ENCODE data around the gene PHKA2. TPM values are rescaled to one million over a fixed set of nuclear protein-coding genes. Genes with fewer than 3 reads are reported as not detected.
"Not testable (repeated sequence)": the region's sequence is repeated elsewhere in the genome, so short reads cannot be mapped to it uniquely, and the experiment has no call there.

Gene PHKA2
- total RNA-seq, result 10 to 100 TPM; 19.3 to 21.3 TPM

GRCh38 chrX:18983666-18984380, at the start of gene PHKA2:
TSS of gene PHKA2 (minus strand) at chrX:18984114. CDS start at chrX:18983932, 182 bp downstream.
- CTCF ChIA-PET, result no interaction called here
- DNase-seq, result no peak

GRCh38 chrX:19030805-19031204, 46.9 kb upstream of the PHKA2 start:
- ChIA-PET POLR2A (no interaction called here), CTCF (no interaction called here)
- Mint-ChIP-seq H3K27ac (no peak overlapping the region), H3K27me3 (no peaks in the 10 kb centered on the region), H3K4me3 (no peak overlapping the region), H3K9me3 (no peaks in the 10 kb centered on the region), H3K36me3 (ENCODE audit: low read depth) (no peaks in the 10 kb centered on the region), H3K4me1 (no peaks in the 10 kb centered on the region)
- DNase-seq, result no peak

More at GRCh38 chrX:18983666-18984380, at the start of gene PHKA2:
- H3K36me3 Mint-ChIP-seq (ENCODE audit: low read depth), result no peaks in the 10 kb centered on the region
- H3K9me3 Mint-ChIP-seq, result no peaks in the 10 kb centered on the region
- H3K27me3 Mint-ChIP-seq, result no peaks in the 10 kb centered on the region
- peak within 1 kb of the TSS; percentile 76 for H3K4me3 Mint-ChIP-seq
- H3K27ac Mint-ChIP-seq, result peak within 1 kb of the TSS; percentile 79
- POLR2A ChIA-PET, result no interaction called here
- peaks cover 24% of the 10 kb centered on the region for H3K4me1 Mint-ChIP-seq

DNA sequence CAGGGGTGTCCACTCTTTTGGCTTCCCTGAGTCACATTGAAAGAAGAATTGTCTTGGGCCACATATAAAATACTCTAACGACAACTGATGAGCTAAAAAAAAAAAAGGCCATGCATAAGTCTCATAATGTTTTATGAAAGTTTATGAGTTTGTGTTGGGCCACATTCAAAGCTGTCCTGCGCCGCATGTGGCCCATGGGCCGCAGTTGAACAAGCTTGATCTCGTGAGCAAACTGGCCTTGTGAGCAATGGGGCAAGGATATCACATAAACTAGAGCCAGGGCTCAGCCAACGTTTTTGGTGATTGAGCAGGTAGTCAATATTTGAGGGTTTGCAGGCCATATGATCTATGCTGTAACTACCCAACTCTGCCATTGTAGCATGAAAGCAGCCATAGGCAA, 44.6 kb upstream of the PHKA2 start:
- CTCF ChIA-PET, result interaction anchor here (0.9 kb wide), 1 partner anchor 23 kb away, joined by 3 read pairs; no protein-coding TSS in a partner anchor
- H3K4me3 Mint-ChIP-seq, result no peak overlapping the region
- no peaks in the 10 kb centered on the region for H3K4me1 Mint-ChIP-seq
- no peaks in the 10 kb centered on the region for H3K27me3 Mint-ChIP-seq
- H3K27ac Mint-ChIP-seq, result no peak overlapping the region
- POLR2A ChIA-PET, result no interaction called here
- DNase-seq, result no peak
- H3K36me3 Mint-ChIP-seq (ENCODE audit: low read depth), result no peaks in the 10 kb centered on the region
- no peaks in the 10 kb centered on the region for H3K9me3 Mint-ChIP-seq

DNA sequence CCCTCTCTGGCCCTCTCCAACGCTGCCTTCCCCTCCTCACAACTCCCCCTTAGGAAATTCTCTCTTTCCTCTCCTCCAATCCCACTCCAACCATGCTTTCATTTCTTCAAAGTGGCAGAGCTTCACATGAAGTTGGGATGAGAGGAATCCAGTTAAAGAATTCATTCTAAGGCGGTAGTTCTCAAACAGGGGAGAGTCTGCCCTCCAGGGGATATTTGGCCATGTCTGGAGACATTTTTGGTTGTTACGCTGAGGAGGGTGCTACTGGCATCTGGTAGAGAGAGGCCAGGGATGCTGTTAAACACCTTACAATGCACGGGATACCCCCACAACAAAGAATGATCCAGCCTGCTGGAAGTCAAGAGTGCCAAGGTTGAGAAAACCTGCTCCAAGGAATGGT, 40.5 kb upstream of the PHKA2 start:
- no peak overlapping the region for H3K4me3 Mint-ChIP-seq
- ChIA-PET CTCF (no interaction called here), POLR2A (no interaction called here)
- DNase-seq, result no peak
- no peaks in the 10 kb centered on the region for H3K36me3 Mint-ChIP-seq (ENCODE audit: low read depth)
- H3K9me3 Mint-ChIP-seq, result no peaks in the 10 kb centered on the region
- no peaks in the 10 kb centered on the region for H3K27me3 Mint-ChIP-seq
- H3K27ac Mint-ChIP-seq, result no peak overlapping the region
- H3K4me1 Mint-ChIP-seq, result no peaks in the 10 kb centered on the region

DNA sequence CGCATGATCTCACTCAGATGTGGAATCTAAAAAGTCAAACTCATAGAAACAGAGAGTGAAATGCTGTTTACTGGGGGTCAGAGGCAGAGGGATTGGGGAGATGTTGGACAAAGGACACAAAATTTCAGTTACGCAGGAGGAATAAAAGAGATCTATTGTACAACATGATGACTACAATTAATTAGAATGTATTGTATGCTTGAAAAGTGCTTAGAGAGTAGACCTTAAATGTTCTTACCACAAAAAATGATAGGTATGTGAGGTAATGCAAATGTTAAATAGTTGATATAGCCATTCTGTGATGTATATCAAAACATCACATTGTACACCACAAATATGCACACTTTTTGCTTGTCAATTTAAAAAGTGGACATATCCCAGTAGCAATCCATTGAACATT, 36.1 kb upstream of the PHKA2 start:
- DNase-seq, result no peak
- ChIA-PET CTCF (no interaction called here), POLR2A (no interaction called here)
- Mint-ChIP-seq H3K9me3 (no peaks in the 10 kb centered on the region), H3K27me3 (no peaks in the 10 kb centered on the region), H3K4me1 (no peaks in the 10 kb centered on the region), H3K36me3 (ENCODE audit: low read depth) (no peaks in the 10 kb centered on the region), H3K4me3 (no peak overlapping the region), H3K27ac (no peak overlapping the region)

- ChIA-PET POLR2A (no interaction called here), CTCF (no interaction called here)
- Mint-ChIP-seq H3K4me1 (no peaks in the 10 kb centered on the region), H3K4me3 (no peak overlapping the region), H3K27ac (no peak overlapping the region), H3K36me3 (ENCODE audit: low read depth) (no peaks in the 10 kb centered on the region), H3K27me3 (no peaks in the 10 kb centered on the region), H3K9me3 (no peaks in the 10 kb centered on the region)
- DNase-seq, result no peak
These were observed 33.4 kb upstream of the PHKA2 start for GRCh38 chrX:19017271-19017670.

GRCh38 chrX:19016614-19017013, 32.7 kb upstream of the PHKA2 start:
- H3K9me3 Mint-ChIP-seq; H3K27me3 Mint-ChIP-seq; H3K27ac Mint-ChIP-seq; POLR2A ChIA-PET; H3K4me3 Mint-ChIP-seq; H3K4me1 Mint-ChIP-seq; DNase-seq; CTCF ChIA-PET; H3K36me3 Mint-ChIP-seq (ENCODE audit: low read depth): not testable (repeated sequence)

DNA sequence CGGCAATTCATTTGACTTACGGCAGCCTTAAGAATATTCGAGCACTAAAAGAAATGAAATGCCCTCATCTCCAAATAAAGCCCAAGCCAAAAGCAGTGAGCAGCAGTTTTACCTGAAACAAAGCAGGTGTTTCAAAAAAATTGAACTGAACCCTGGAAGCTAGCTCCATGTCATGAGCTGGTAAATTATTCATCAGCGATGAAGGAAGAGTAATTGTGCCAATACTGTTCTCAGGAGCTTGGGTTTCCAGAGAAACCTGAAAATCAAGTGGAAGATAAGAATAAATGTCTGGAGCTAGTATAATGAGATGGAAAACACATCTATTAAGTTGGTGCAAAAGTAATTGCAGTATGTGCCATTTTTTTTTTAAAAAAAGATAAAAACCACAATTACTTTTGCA, 24.0 kb upstream of the PHKA2 start:
- Mint-ChIP-seq H3K9me3 (no peaks in the 10 kb centered on the region), H3K27ac (no peak overlapping the region), H3K27me3 (no peaks in the 10 kb centered on the region), H3K36me3 (ENCODE audit: low read depth) (no peaks in the 10 kb centered on the region), H3K4me1 (no peaks in the 10 kb centered on the region), H3K4me3 (no peak overlapping the region)
- ChIA-PET POLR2A (no interaction called here), CTCF (interaction anchor here (0.9 kb wide), 1 partner anchor 43 kb away, joined by 3 read pairs; no protein-coding TSS in a partner anchor)
- DNase-seq, result no peak

DNA sequence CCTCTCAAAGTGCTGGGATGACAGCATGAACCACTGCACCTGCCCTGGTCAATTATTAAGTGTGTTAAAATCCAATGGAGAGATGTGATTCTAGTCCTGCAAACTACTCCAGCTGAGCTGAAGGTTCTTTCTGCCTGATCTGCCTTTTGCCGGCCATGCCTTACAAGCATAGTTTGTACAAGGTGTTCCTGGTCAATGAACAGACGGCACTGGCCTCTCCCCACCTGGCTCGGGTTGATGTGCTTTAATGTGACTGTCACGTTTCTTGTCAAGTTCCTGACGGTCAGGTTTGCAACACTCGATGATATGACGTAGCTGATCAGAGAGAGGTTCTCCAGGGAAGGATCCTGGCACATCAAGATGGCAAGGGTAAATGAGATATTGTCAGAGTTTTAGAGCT, 23.1 kb upstream of the PHKA2 start:
- no peak for DNase-seq
- H3K27me3 Mint-ChIP-seq, result no peaks in the 10 kb centered on the region
- H3K36me3 Mint-ChIP-seq (ENCODE audit: low read depth), result no peaks in the 10 kb centered on the region
- ChIA-PET POLR2A (no interaction called here), CTCF (no interaction called here)
- H3K4me1 Mint-ChIP-seq, result no peaks in the 10 kb centered on the region
- no peak overlapping the region for H3K4me3 Mint-ChIP-seq
- no peak overlapping the region for H3K27ac Mint-ChIP-seq
- no peaks in the 10 kb centered on the region for H3K9me3 Mint-ChIP-seq

- no peak for DNase-seq
- no peak overlapping the region for H3K27ac Mint-ChIP-seq
- no peak overlapping the region for H3K4me3 Mint-ChIP-seq
- no peaks in the 10 kb centered on the region for H3K9me3 Mint-ChIP-seq
- H3K27me3 Mint-ChIP-seq, result no peaks in the 10 kb centered on the region
- CTCF ChIA-PET, result interaction anchor here (1.0 kb wide), 1 partner anchor 22 kb away, joined by 3 read pairs; no protein-coding TSS in a partner anchor
- no peaks in the 10 kb centered on the region for H3K4me1 Mint-ChIP-seq
- POLR2A ChIA-PET, result no interaction called here
- H3K36me3 Mint-ChIP-seq (ENCODE audit: low read depth), result no peaks in the 10 kb centered on the region
These were observed 22.0 kb upstream of the PHKA2 start for GRCh38 chrX:19005909-19006308.

DNA sequence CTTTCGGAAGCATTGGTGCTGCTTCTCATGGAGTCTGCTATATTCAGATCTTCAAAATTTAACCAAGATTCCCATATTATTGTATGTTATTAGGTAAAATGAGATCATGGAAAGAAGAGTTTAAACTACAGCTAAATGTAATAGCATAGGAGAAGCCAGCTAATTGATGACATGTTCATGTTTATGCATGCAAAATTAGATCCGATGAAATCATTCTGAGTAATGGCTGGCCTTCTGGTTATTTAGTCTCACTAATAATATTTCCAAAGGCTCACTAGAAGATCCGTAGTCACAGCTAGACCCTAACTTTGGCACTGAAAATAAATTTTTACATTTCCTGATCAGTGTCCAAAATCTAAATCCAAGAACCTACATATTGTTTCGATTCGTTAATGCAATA, 19.8 kb upstream of the PHKA2 start:
- no peaks in the 10 kb centered on the region for H3K9me3 Mint-ChIP-seq
- no peak overlapping the region for H3K27ac Mint-ChIP-seq
- ChIA-PET POLR2A (no interaction called here), CTCF (no interaction called here)
- no peaks in the 10 kb centered on the region for H3K27me3 Mint-ChIP-seq
- no peaks in the 10 kb centered on the region for H3K36me3 Mint-ChIP-seq (ENCODE audit: low read depth)
- DNase-seq, result no peak
- H3K4me1 Mint-ChIP-seq, result no peaks in the 10 kb centered on the region
- H3K4me3 Mint-ChIP-seq, result no peak overlapping the region

DNA sequence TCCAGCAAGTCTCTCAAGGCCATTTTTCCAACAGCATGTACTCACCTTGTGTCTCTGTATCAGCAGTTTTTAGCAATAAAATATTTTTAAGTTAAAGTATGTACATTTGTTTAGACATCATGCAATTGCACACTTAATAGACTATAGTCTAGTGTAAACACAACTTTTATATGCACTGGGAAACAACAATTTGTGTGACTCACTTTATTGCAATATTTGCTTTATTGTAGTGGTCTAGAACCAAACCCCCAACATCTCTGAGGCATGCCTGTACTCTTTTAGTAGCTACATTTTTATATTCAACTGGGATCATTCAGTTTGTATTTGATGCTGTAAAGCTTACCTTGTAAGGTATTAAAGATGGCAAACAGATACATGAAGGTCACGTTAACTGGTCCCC, 14.7 kb upstream of the PHKA2 start:
- H3K4me3 Mint-ChIP-seq, result no peak overlapping the region
- DNase-seq, result no peak
- no peaks in the 10 kb centered on the region for H3K9me3 Mint-ChIP-seq
- ChIA-PET POLR2A (no interaction called here), CTCF (no interaction called here)
- no peaks in the 10 kb centered on the region for H3K36me3 Mint-ChIP-seq (ENCODE audit: low read depth)
- H3K27me3 Mint-ChIP-seq, result no peaks in the 10 kb centered on the region
- H3K27ac Mint-ChIP-seq, result no peak overlapping the region
- H3K4me1 Mint-ChIP-seq, result no peaks in the 10 kb centered on the region

DNA sequence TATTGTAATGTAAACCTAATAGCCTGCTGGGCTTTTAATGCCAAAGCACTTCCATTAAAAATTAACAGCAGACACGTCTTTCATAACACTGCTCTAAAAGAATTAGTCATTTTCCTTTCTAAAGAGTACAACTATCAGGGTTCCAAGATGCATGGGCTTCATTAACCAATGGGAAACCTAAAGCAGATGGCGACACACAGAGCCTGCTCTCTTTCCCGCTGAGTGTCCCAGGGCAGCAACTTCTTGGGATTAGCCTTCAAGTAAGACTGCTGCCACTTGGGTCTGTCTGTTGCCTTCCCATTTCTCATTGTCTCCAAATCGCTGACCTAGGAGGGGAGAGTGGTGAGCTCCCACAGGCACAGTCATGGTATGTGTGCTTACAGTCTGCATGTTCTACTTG, 14.0 kb upstream of the PHKA2 start:
- Mint-ChIP-seq H3K9me3 (no peaks in the 10 kb centered on the region), H3K36me3 (ENCODE audit: low read depth) (no peaks in the 10 kb centered on the region), H3K27ac (no peak overlapping the region), H3K4me1 (no peaks in the 10 kb centered on the region), H3K4me3 (no peak overlapping the region), H3K27me3 (no peaks in the 10 kb centered on the region)
- DNase-seq, result no peak
- ChIA-PET POLR2A (no interaction called here), CTCF (no interaction called here)

DNA sequence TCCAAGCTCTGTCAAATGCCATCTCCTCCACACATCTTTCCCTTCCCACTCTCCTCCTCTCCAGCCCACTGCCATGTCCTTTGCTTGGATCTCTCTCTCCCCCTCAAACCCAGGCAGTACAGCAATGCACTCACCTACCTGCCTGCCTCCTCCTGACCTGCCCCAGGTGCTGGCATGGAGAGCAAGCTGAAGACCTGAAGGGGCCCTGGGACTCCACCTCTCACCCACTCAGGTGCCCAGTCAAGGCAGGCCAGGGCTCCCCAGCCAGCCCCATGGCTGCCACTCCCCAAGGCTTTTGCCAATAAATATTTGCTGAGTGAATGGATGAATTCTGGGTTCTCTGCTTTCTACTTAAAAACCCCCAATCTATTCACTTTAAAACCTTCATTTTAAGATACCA, 12.6 kb upstream of the PHKA2 start:
- no peaks in the 10 kb centered on the region for H3K27me3 Mint-ChIP-seq
- no peaks in the 10 kb centered on the region for H3K4me1 Mint-ChIP-seq
- no peaks in the 10 kb centered on the region for H3K36me3 Mint-ChIP-seq (ENCODE audit: low read depth)
- no peak overlapping the region for H3K4me3 Mint-ChIP-seq
- no peaks in the 10 kb centered on the region for H3K9me3 Mint-ChIP-seq
- no peak overlapping the region for H3K27ac Mint-ChIP-seq
- DNase-seq, result no peak
- ChIA-PET POLR2A (no interaction called here), CTCF (no interaction called here)
